HepG2 (cell line): Measurements from ENCODE around the gene ACAP3. TPM values are rescaled to one million over a fixed set of nuclear protein-coding genes. Genes with fewer than 3 reads are reported as not detected.

Experiments used
- HMGXB4 ChIP-seq, 2 experiments: sonication (generic) in 1 of 2; formaldehyde crosslinking in 1 of 2; IDR thresholded peaks; 2 replicates each; pipeline versions ENCODE4 v1.4.0 to v1.6.1; 2018 to 2020; ENCODE audit warnings: missing genetic modification reagents in 2 of 2, borderline replicate concordance in 1 of 2, low read depth in 1 of 2, mild to moderate bottlenecking in 1 of 2, missing biosample characterization in 1 of 2
- KDM4B ChIP-seq: sonication (generic); formaldehyde crosslinking; IDR thresholded peaks from 2 replicates; pipeline ENCODE4 v1.4.0; 2020; ENCODE audit warnings: missing genetic modification reagents
- MAFG ChIP-seq: sonication (generic); formaldehyde crosslinking; IDR thresholded peaks from 2 replicates; pipeline ENCODE4 v1.5.1; 2020; ENCODE audit warnings: mild to moderate bottlenecking, missing genetic modification reagents
- NR2C2 ChIP-seq: sonication (generic); formaldehyde crosslinking; IDR thresholded peaks from 2 replicates; pipeline ENCODE4 v1.4.0; 2020; ENCODE audit warnings: missing genetic modification reagents, mild to moderate bottlenecking, moderate library complexity, borderline replicate concordance
- PAXIP1 ChIP-seq: sonication (generic); formaldehyde crosslinking; conservative IDR thresholded peaks from 2 replicates; pipeline ENCODE4 v1.4.0; 2020; ENCODE audit warnings: mild to moderate bottlenecking, missing genetic modification reagents, moderate library complexity
- STAT6 ChIP-seq: sonication (generic); formaldehyde crosslinking; IDR thresholded peaks from 2 replicates; pipeline ENCODE4 v1.4.0; 2020; ENCODE audit warnings: missing genetic modification reagents, mild to moderate bottlenecking, borderline replicate concordance
- TAF1 ChIP-seq: sonication (generic); formaldehyde crosslinking; IDR thresholded peaks from 2 replicates; pipeline ENCODE4 v1.4.0; 2020; ENCODE audit warnings: missing genetic modification reagents
- TOPORS ChIP-seq: sonication (generic); formaldehyde crosslinking; IDR thresholded peaks from 2 replicates; pipeline ENCODE4 v1.8.0; 2023; ENCODE audit warnings: mild to moderate bottlenecking, missing genetic modification reagents
- YY1 ChIP-seq: IDR thresholded peaks from 2 replicates; pipeline ENCODE4 v1.6.1; 2011; ENCODE audit warnings: low read length, low read depth, moderate library complexity, mild to moderate bottlenecking; ENCODE audit not compliant: insufficient read depth, insufficient replicate concordance
- ZNF143 ChIP-seq: sonication (generic); formaldehyde crosslinking; IDR thresholded peaks from 2 replicates; pipeline ENCODE4 v1.4.0; 2020; ENCODE audit warnings: missing genetic modification reagents
- ZNF724P ChIP-seq: sonication (generic); formaldehyde crosslinking; IDR thresholded peaks from 2 replicates; pipeline ENCODE4 v1.8.0; 2022; ENCODE audit warnings: missing genetic modification reagents, borderline replicate concordance
- ZNF766 ChIP-seq: sonication (generic); formaldehyde crosslinking; IDR thresholded peaks from 2 replicates; pipeline ENCODE4 v1.5.0; 2020; ENCODE audit warnings: missing genetic modification reagents, borderline replicate concordance
- ZNF768 ChIP-seq: sonication (generic); formaldehyde crosslinking; IDR thresholded peaks from 2 replicates; pipeline ENCODE4 v1.4.0; 2020; ENCODE audit warnings: missing genetic modification reagents
- ZXDC ChIP-seq: sonication (generic); formaldehyde crosslinking; IDR thresholded peaks from 2 replicates; pipeline ENCODE4 v1.5.0; 2020; ENCODE audit warnings: mild to moderate bottlenecking, missing genetic modification reagents
- polyA plus RNA-seq, 8 experiments: library from polyadenylated mRNA; depleted of rRNA in 3 of 8; stranded (reverse) in 7 of 8; unstranded in 1 of 8; fragments of >200 nt; fragmentation: Illumina TruSeq in 4 of 8; extraction: Trizol in 4 of 8; gene quantifications; 2 replicates each; pipeline versions ENCODE4 v1.2.1 to v1.2.3, GENCODE V29; 2011 to 2016; ENCODE audit warnings: low read depth in 4 of 8, missing spikeins in 1 of 8, mixed read lengths in 1 of 8; ENCODE audit not compliant: insufficient read depth in 1 of 8
- total RNA-seq, 5 experiments: library from RNA; depleted of rRNA; stranded (reverse); fragments of >200 nt; fragmentation: Illumina TruSeq; extraction: Trizol; gene quantifications; 2 replicates each; pipeline ENCODE4 v1.2.3, GENCODE V29; 2016; ENCODE audit warnings: low read depth in 1 of 5
- TF ChIP-seq, protein P1 (sequence below): sonication (generic); formaldehyde crosslinking; IDR thresholded peaks from 2 replicates; pipeline ENCODE4 v1.5.0; 2020; ENCODE audit warnings: missing genetic modification reagents

Gene ACAP3
- total and polyA plus RNA-seq, 2 of the 13 experiments (the other 11 are each of a cell fraction or from before 2014, with no cell fraction given), result 29.4 to 50.8 TPM

- no peak for TF ChIP-seq STAT6
- TF ChIP-seq ZNF724P (CRISPR knock-in tag), result peak; percentile 58; the same call in 1 of the 2 replicates
- TF ChIP-seq, protein P1, sequence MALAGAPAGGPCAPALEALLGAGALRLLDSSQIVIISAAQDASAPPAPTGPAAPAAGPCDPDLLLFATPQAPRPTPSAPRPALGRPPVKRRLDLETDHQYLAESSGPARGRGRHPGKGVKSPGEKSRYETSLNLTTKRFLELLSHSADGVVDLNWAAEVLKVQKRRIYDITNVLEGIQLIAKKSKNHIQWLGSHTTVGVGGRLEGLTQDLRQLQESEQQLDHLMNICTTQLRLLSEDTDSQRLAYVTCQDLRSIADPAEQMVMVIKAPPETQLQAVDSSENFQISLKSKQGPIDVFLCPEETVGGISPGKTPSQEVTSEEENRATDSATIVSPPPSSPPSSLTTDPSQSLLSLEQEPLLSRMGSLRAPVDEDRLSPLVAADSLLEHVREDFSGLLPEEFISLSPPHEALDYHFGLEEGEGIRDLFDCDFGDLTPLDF (CRISPR knock-in tag), result peak; percentile 68
- TF ChIP-seq ZNF143, result peak; percentile 54; the same call in 1 of the 2 replicates
- no peak for TF ChIP-seq KDM4B (CRISPR knock-in tag)
- peak; percentile 72 for TF ChIP-seq YY1
- TF ChIP-seq MAFG (CRISPR knock-in tag), result no peak
- no peak for TF ChIP-seq TOPORS (CRISPR knock-in tag)
- peak; percentile 35; the same call in 1 of the 2 replicates for TF ChIP-seq TAF1 (CRISPR knock-in tag)
- peak; percentile 49; the same call in 1 of the 2 replicates for TF ChIP-seq NR2C2 (CRISPR knock-in tag)
- 0 out of 2 replicates have a peak, but pooled peaks have one; percentile 27 for TF ChIP-seq ZNF766 (CRISPR knock-in tag)
- TF ChIP-seq HMGXB4 (CRISPR knock-in tag; IDR thresholded peaks at IDR 0.05; ENCODE audit: borderline replicate concordance in 1 of 2, low read depth in 1 of 2), result peak; percentile 53 to 56; a peak in 2 of 4 replicates
- TF ChIP-seq ZNF768 (CRISPR knock-in tag), result peak; percentile 48; the same call in 1 of the 2 replicates
- 0 out of 2 replicates have a peak, but pooled peaks have one; percentile 64 for TF ChIP-seq ZXDC (CRISPR knock-in tag)
- TF ChIP-seq PAXIP1 (CRISPR knock-in tag), result peak; percentile 47
These were observed at the start of gene ACAP3, which contains the start of gene PUSL1 (continued) for GRCh38 chr1:1307923-1308755.
